ENCODE data around the gene TMEM131.
"Not testable (repeated sequence)": the region's sequence is repeated elsewhere in the genome, so short reads cannot be mapped to it uniquely, and the experiment has no call there.

The TMEM131 gene

DNA sequence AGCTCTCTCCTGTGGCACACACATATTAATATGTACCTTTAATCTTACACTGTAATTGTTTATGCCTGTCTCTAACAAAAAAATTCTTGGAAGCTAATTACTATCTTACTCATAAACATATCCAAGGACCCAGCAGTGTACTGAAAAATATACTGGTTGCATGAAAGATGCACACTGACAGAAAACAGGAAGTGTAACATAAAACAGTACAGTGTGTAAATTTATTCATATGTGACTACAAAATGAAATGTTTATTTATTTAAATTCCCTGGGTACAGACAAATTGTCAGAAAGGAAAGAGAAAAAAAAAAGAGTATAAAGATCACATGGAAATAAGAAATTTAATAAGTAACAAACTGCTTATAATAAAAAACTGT is 28.5 kb downstream of the TMEM131 start:
- Histone ChIP-seq H3K36me3 (ENCODE audit: control insufficient read depth, insufficient read depth, low read length) (no peaks in the 10 kb centered on the region), H3K4me3 (ENCODE audit: low read depth, low read length) (no peak overlapping the region), H3K9ac (ENCODE audit: low read depth, low read length) (no peak overlapping the region), H3K9me3 (ENCODE audit: control insufficient read depth, insufficient read depth, low read length) (no peaks in the 10 kb centered on the region), H3K27me3 (ENCODE audit: control insufficient read depth, insufficient read depth, low read length) (no peaks in the 10 kb centered on the region), H3K4me1 (ENCODE audit: control insufficient read depth, insufficient read depth, low read length) (peaks cover 10% of the 10 kb centered on the region; the same call in 1 of the 2 replicates), H3K27ac (ENCODE audit: low read depth, low read length) (no peak overlapping the region)

DNA sequence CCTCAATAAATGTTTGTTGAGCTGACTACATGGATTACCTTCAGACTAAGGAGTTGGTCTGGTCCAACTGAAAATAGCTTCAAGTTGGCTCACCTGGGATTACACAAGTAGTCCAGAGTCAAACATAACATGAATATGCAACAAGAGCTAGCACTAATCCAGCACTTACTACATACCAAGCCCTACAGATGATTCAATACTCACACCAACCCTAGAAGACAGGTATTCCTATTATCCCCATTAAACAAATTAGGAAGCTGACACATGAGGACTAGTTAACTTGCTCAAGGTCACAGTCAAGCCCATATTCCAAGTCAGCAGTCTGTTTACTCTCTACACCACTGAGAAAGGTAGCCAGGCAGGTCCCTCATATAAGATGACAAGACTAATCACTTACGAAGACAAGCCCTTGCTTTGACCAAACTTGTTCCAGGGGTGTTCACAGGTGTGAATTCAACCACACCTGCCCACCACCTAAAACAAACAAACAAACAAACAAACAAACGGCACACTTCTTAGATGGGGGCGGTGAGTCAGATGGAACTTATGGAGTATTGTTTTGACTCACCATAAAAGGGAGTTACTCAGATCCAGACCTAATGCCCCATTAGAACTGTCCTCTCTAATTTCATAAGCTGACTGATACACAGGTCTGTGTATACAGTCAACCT is 29.1 kb downstream of the TMEM131 start:
- Histone ChIP-seq H3K4me1 (ENCODE audit: control insufficient read depth, insufficient read depth, low read length) (peaks cover 10% of the 10 kb centered on the region; the same call in 1 of the 2 replicates), H3K9ac (ENCODE audit: low read depth, low read length) (no peak overlapping the region), H3K9me3 (ENCODE audit: control insufficient read depth, insufficient read depth, low read length) (no peaks in the 10 kb centered on the region), H3K4me3 (ENCODE audit: low read depth, low read length) (no peak overlapping the region), H3K27ac (ENCODE audit: low read depth, low read length) (no peak overlapping the region), H3K36me3 (ENCODE audit: control insufficient read depth, insufficient read depth, low read length) (no peaks in the 10 kb centered on the region), H3K27me3 (ENCODE audit: control insufficient read depth, insufficient read depth, low read length) (no peaks in the 10 kb centered on the region)

DNA sequence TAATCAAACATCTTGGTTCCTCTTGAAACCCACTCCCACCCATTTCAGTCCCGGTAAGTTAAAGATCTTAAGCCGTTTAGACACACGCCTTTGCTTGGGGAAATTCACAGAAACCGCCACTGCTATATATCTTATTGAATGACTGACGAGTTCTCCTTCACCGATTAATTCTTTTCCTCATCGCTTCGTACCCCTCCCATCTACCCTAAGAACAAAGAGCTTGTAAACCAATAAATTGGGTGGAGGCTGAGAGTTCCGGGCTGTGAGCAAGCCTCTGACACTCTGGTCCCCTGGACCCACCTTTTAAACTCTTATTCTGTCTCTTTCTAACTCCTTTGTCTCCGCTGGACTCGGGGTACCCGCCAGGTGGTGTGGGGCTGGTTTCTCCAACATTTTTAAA is 30.6 kb downstream of the TMEM131 start:
- no peaks in the 10 kb centered on the region for H3K27me3 ChIP-seq (ENCODE audit: control insufficient read depth, insufficient read depth, low read length)
- peaks cover 10% of the 10 kb centered on the region; the same call in 1 of the 2 replicates for H3K4me1 ChIP-seq (ENCODE audit: control insufficient read depth, insufficient read depth, low read length)
- H3K27ac ChIP-seq (ENCODE audit: low read depth, low read length) = no peak overlapping the region
- no peaks in the 10 kb centered on the region for H3K36me3 ChIP-seq (ENCODE audit: control insufficient read depth, insufficient read depth, low read length)
- H3K9me3 ChIP-seq (ENCODE audit: control insufficient read depth, insufficient read depth, low read length) = no peaks in the 10 kb centered on the region
- no peak overlapping the region for H3K4me3 ChIP-seq (ENCODE audit: low read depth, low read length)
- H3K9ac ChIP-seq (ENCODE audit: low read depth, low read length) = no peak overlapping the region

DNA sequence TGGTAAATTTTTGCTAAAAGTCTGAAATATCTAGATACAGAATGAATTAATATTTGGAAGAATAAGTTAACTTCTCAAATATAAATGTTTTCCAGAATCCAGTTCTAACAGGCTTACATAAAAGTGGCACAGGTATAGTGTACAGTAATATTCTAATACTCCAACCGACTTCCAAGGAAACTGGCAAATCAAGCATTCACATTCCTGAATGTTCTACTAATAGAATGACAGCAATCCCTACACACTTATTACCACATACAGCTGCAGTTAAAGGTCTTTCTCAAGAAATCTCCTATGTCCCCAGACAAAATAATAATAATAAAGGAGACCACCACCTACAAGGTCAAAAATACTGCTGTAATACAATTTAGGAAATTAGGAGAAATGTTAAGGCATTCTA is 31.9 kb downstream of the TMEM131 start:
- Histone ChIP-seq H3K9ac (ENCODE audit: low read depth, low read length) (no peak overlapping the region), H3K36me3 (ENCODE audit: control insufficient read depth, insufficient read depth, low read length) (no peaks in the 10 kb centered on the region), H3K27ac (ENCODE audit: low read depth, low read length) (no peak overlapping the region), H3K4me1 (ENCODE audit: control insufficient read depth, insufficient read depth, low read length) (peaks cover 10% of the 10 kb centered on the region; the same call in 1 of the 2 replicates), H3K4me3 (ENCODE audit: low read depth, low read length) (no peak overlapping the region), H3K9me3 (ENCODE audit: control insufficient read depth, insufficient read depth, low read length) (no peaks in the 10 kb centered on the region), H3K27me3 (ENCODE audit: control insufficient read depth, insufficient read depth, low read length) (no peaks in the 10 kb centered on the region)

DNA sequence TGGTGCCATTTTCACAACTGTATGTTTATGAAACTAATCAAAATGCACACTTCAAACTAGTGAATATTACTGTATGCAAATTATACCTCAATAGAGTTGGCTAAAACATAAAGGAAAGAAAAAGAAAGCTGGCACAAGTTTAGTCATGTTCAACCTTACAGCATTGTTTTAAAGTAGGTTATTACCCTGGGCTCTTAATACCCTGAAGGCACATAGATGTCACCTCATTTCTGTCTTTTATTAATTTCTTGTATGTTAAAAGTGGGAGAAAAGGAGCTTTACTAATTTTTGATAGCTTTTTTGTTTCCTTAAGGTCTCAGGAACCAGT is 32.7 kb downstream of the TMEM131 start:
- Histone ChIP-seq H3K4me1 (ENCODE audit: control insufficient read depth, insufficient read depth, low read length) (peaks cover 10% of the 10 kb centered on the region; the same call in 1 of the 2 replicates), H3K27me3 (ENCODE audit: control insufficient read depth, insufficient read depth, low read length) (no peaks in the 10 kb centered on the region), H3K36me3 (ENCODE audit: control insufficient read depth, insufficient read depth, low read length) (no peaks in the 10 kb centered on the region), H3K9ac (ENCODE audit: low read depth, low read length) (no peak overlapping the region), H3K27ac (ENCODE audit: low read depth, low read length) (no peak overlapping the region), H3K9me3 (ENCODE audit: control insufficient read depth, insufficient read depth, low read length) (no peaks in the 10 kb centered on the region), H3K4me3 (ENCODE audit: low read depth, low read length) (no peak overlapping the region)

DNA sequence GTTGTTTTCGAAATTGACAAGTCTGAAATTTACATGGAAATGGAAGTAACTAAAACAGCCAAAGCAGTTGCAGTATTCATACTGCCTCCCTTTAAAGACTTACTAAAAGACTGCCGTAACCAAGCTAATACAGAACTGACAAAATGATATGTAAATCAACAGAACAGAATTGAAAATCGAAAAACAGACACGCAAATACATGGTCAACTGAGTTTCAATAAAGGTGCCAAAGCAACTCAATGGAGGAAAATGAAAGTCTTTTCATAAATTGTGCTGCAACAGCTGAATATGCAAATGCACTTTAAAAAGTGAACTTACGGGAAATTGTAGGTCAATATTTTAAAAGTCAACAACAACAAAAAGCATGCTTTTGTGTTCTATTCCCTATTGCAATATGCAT is 34.2 kb downstream of the TMEM131 start:
- 0 out of 2 replicates have a peak, but pooled peaks cover 5% of the 10 kb centered on the region for H3K4me1 ChIP-seq (ENCODE audit: control insufficient read depth, insufficient read depth, low read length)

DNA sequence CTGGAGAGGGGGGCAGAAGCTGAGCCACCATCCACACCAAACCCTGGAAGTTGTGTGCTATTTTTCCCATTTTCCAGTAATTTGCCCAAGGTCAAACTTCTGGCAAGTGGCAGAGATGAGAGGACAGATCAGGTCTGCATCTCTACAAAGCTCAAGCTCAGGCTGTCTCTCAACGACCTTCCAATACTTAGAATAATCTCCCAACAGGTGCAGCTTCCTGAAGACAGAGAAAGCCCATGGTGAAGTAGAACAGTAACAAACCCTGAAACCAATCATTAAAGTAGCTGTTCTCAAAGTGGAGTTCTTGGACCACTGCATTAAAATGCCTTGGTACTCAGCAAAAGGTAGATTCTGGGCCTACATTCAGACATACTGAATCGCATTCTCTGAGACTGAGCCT is 37.6 kb downstream of the TMEM131 start:
- Histone ChIP-seq H3K9me3 (ENCODE audit: control insufficient read depth, insufficient read depth, low read length) (no peaks in the 10 kb centered on the region), H3K27ac (ENCODE audit: low read depth, low read length) (no peak overlapping the region), H3K36me3 (ENCODE audit: control insufficient read depth, insufficient read depth, low read length) (no peaks in the 10 kb centered on the region), H3K4me1 (ENCODE audit: control insufficient read depth, insufficient read depth, low read length) (0 out of 2 replicates have a peak, but pooled peaks cover 4% of the 10 kb centered on the region), H3K4me3 (ENCODE audit: low read depth, low read length) (no peak overlapping the region), H3K9ac (ENCODE audit: low read depth, low read length) (no peak overlapping the region), H3K27me3 (ENCODE audit: control insufficient read depth, insufficient read depth, low read length) (no peaks in the 10 kb centered on the region)

More for the DNA sequence above, 34.2 kb downstream of the TMEM131 start:
- Histone ChIP-seq H3K4me3 (ENCODE audit: low read depth, low read length) (no peak overlapping the region), H3K36me3 (ENCODE audit: control insufficient read depth, insufficient read depth, low read length) (no peaks in the 10 kb centered on the region), H3K9ac (ENCODE audit: low read depth, low read length) (no peak overlapping the region), H3K27me3 (ENCODE audit: control insufficient read depth, insufficient read depth, low read length) (no peaks in the 10 kb centered on the region), H3K27ac (ENCODE audit: low read depth, low read length) (no peak overlapping the region), H3K9me3 (ENCODE audit: control insufficient read depth, insufficient read depth, low read length) (no peaks in the 10 kb centered on the region)

DNA sequence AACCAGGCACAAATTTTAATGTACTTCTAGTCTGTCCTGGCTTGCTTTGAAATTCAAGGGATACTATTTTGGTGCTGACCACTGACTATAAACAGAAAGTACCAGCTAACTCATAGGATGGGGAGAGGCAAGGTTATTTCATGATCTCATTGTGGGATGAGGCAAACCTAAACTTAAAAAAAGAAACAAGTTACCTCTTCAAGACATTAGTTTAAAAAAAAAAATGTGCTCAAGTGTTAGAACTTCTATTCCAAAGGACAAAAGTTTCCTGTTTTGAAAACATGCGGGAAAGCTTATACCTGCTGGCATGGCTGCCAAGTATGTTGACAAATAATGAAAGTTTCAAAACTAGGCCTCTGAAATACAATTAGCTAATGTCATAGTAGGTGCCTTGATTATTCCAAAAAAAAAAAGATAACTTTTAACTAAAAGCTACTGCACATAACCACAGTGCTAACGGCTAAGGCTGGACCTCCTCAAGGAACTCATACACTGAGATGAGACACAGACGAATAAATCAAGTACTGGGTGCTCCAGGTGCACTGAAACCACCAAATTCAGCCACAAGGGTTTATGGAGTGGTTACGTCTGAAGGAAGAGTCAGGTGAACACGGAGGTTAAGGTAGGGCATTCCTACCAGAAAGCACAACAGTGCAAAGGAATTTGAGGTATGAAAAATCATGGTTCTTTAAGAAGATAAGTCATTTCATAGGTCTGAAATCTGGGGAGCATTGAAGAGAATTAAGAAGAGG is 38.1 kb downstream of the TMEM131 start:
- Histone ChIP-seq H3K27me3 (ENCODE audit: control insufficient read depth, insufficient read depth, low read length) (no peaks in the 10 kb centered on the region), H3K4me3 (ENCODE audit: low read depth, low read length) (no peak overlapping the region), H3K27ac (ENCODE audit: low read depth, low read length) (no peak overlapping the region), H3K9ac (ENCODE audit: low read depth, low read length) (no peak overlapping the region), H3K9me3 (ENCODE audit: control insufficient read depth, insufficient read depth, low read length) (no peaks in the 10 kb centered on the region), H3K36me3 (ENCODE audit: control insufficient read depth, insufficient read depth, low read length) (no peaks in the 10 kb centered on the region), H3K4me1 (ENCODE audit: control insufficient read depth, insufficient read depth, low read length) (no peaks in the 10 kb centered on the region)

DNA sequence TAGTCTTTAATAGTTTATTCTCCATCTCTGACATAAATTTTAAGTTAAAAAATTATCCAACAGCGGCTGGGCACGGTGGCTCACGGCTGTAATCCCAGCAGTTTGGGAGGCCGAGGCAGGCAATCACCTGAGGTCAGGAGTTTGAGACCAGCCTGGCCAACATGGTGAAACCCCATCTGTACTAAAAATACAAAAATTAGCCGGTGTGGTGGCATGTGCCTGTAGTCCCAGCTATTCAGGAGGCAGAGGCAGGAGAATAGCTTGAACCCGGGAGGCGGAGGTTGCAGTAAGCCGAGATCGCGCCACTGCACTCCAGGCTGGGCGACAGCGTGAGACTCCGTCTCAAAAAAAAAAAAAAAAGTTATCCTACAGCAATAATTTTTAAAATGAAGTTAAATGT is 39.0 kb downstream of the TMEM131 start:
- H3K9ac ChIP-seq (ENCODE audit: low read depth, low read length); H3K4me1 ChIP-seq (ENCODE audit: control insufficient read depth, insufficient read depth, low read length): not testable (repeated sequence)

DNA sequence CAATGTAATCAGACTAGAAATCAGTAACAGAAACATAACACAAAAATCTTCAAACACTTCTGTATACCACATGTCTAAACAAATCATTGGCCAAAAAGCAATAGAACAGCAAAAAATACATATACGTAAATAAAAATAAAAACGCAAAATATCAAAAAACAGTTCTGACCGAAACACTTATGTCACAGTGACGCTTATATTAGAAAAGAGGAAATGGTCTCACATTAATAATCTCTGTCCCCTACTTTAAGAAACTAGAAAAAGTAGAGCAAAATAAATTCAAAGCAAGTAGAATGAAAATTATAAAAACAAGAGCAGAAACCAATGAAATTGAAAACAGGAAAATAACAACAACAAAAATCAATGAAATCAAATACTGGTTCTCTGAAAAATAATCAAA is 41.9 kb downstream of the TMEM131 start:
- Histone ChIP-seq H3K36me3 (ENCODE audit: control insufficient read depth, insufficient read depth, low read length) (no peaks in the 10 kb centered on the region), H3K4me3 (ENCODE audit: low read depth, low read length) (no peak overlapping the region), H3K9me3 (ENCODE audit: control insufficient read depth, insufficient read depth, low read length) (no peaks in the 10 kb centered on the region), H3K9ac (ENCODE audit: low read depth, low read length) (no peak overlapping the region), H3K27ac (ENCODE audit: low read depth, low read length) (no peak overlapping the region), H3K4me1 (ENCODE audit: control insufficient read depth, insufficient read depth, low read length) (no peaks in the 10 kb centered on the region), H3K27me3 (ENCODE audit: control insufficient read depth, insufficient read depth, low read length) (no peaks in the 10 kb centered on the region)

More for the DNA sequence above, 39.0 kb downstream of the TMEM131 start:
- H3K9me3 ChIP-seq (ENCODE audit: control insufficient read depth, insufficient read depth, low read length); H3K27ac ChIP-seq (ENCODE audit: low read depth, low read length); H3K4me3 ChIP-seq (ENCODE audit: low read depth, low read length); H3K27me3 ChIP-seq (ENCODE audit: control insufficient read depth, insufficient read depth, low read length); H3K36me3 ChIP-seq (ENCODE audit: control insufficient read depth, insufficient read depth, low read length): not testable (repeated sequence)

DNA sequence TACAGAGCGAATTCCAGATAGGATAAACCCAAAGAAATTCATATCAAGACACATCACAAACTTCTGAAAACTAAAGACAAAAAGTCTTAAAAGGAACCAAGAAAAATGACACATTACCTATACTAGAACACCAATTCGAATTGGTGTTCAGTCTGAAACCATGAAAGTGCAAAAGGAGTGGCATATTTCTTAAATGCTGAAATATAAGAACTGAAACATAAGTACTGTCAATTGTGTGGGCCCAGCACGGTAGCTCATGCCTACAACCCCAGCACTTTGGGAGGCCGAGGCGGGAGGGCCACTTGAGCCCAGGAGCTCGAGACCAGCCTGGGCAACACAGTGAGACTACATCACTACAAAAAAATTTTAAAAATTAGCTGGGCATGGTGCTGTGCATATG is 43.4 kb downstream of the TMEM131 start:
- H3K4me1 ChIP-seq (ENCODE audit: control insufficient read depth, insufficient read depth, low read length) = peaks cover 6% of the 10 kb centered on the region; the same call in 1 of the 2 replicates
- H3K27me3 ChIP-seq (ENCODE audit: control insufficient read depth, insufficient read depth, low read length) = no peaks in the 10 kb centered on the region
- H3K9ac ChIP-seq (ENCODE audit: low read depth, low read length) = no peak overlapping the region
- H3K27ac ChIP-seq (ENCODE audit: low read depth, low read length) = no peak overlapping the region
- H3K9me3 ChIP-seq (ENCODE audit: control insufficient read depth, insufficient read depth, low read length) = no peaks in the 10 kb centered on the region
- H3K4me3 ChIP-seq (ENCODE audit: low read depth, low read length) = no peak overlapping the region
- H3K36me3 ChIP-seq (ENCODE audit: control insufficient read depth, insufficient read depth, low read length) = no peaks in the 10 kb centered on the region

Measured in HUES48 (cell line).